ENCODE measurements around the gene NEDD1. TPM values are rescaled to one million over a fixed set of nuclear protein-coding genes. Genes with fewer than 3 reads are reported as not detected.

The NEDD1 gene
- total RNA-seq, 1 experiment from 2014 or later = 35.4 TPM

DNA sequence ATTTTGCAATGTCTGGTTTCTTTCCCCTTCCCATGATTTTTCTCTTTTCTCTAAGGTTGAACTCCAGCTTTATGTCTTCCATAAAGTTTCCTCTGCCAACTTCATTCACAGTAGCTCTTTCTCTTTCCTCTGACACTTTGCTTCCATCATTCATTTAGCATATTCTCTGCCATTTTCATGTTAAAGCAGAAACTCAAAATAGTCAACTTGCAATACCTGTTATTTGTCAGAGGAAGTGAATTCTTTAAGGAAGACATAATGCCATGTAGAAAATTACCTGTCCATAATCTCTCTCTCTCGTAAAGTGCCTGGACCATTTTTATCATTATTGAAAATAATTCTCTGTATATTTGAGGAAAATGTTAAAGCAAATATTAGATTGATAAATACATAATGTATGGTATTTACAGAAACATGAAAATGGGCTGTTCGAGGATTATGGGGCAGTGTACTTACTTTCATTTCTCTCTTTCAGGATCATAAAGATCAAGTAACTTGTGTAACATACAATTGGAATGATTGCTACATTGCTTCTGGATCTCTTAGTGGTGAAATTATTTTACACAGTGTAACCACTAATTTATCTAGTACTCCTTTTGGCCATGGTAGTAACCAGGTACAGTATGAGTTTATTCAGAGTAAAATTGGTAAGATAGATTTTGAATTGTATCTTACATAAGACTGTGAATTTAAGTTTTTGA lies 12.6 kb downstream of the NEDD1 start (continued):
- TF ChIP-seq ZBTB33 (IDR thresholded peaks at IDR 0.05; ENCODE audit: extremely low read depth, insufficient replicate concordance, low read length) = no peak

DNA sequence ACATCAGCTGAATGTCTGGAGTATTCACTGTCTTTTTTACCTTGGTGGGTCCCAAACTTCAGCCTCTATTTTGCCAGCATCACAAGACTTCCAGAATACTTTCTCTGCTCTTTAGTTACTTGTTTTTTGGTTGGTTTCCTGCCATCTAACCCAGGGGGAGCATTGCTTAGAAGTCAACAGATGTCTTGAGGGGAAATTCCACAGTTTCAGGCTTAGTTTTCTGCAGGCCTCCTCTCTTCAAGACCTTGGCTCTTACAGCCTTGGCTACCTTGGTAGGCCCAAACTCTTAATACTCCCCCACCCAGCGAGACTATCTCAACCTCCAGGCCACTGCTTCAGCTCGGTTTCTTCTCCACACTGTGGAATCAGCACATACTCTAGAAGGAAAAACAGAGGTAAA lies 41.7 kb downstream of the NEDD1 start:
- H4K20me1 ChIP-seq (ENCODE audit: insufficient read depth) = no peaks in the 10 kb centered on the region
- intact Hi-C loops (cut with micrococcal nuclease) = no loop called here
- H3K9ac ChIP-seq (ENCODE audit: low read length) = no peak overlapping the region
- no peak overlapping the region for H2AFZ ChIP-seq (ENCODE audit: low read depth, low read length, poor library complexity, severe bottlenecking)
- H3K4me1 ChIP-seq (ENCODE audit: control insufficient read depth in 1 of 2, insufficient read depth in 2 of 2, low read length in 2 of 2) = no peaks in the 10 kb centered on the region
- ATAC-seq (no peak), DNase-seq (ENCODE audit: low read depth, low spot score) (no peak)
- CTCF ChIA-PET = no interaction called here
- RAD21 ChIA-PET (ENCODE audit: low non-redundant PET in 1 of 2, low total read pairs in 2 of 2, uncharacterized antibody in 2 of 2, unreplicated experiment in 2 of 2) = no interaction called here
- no peaks in the 10 kb centered on the region for H3K9me3 ChIP-seq (ENCODE audit: control insufficient read depth in 1 of 2, insufficient read depth in 1 of 2, low read depth in 1 of 2, low read length in 2 of 2)
- H3K4me2 ChIP-seq (ENCODE audit: low read length) = no peak overlapping the region
- no peaks in the 10 kb centered on the region; the same call in 1 of the 2 replicates for H3K9me2 ChIP-seq (ENCODE audit: insufficient read depth)
- H3K36me3 ChIP-seq (ENCODE audit: control insufficient read depth in 1 of 2, insufficient read depth in 2 of 2, low read length in 2 of 2) = no peaks in the 10 kb centered on the region; a peak in 2 of 4 replicates
- POLR2A ChIA-PET = no interaction called here
- no peaks in the 10 kb centered on the region for H3K79me2 ChIP-seq (ENCODE audit: insufficient read depth, low read length)
- no peak overlapping the region for H3K27ac ChIP-seq (ENCODE audit: low read depth, low read length)
- no peak overlapping the region for H3K4me3 ChIP-seq (replicated peaks in 1 of 2; ENCODE audit: low read depth in 1 of 2, low read length in 2 of 2)
- no peaks in the 10 kb centered on the region for H3K27me3 ChIP-seq (ENCODE audit: insufficient read depth, low read length)
- BruUV-seq (replicated peaks) = no TSS peak
- no peak for TF ChIP-seq SRF (IDR thresholded peaks at IDR 0.05; ENCODE audit: low read depth)
- no peak for TF ChIP-seq POLR2A (IDR thresholded peaks at IDR 0.05; ENCODE audit: borderline replicate concordance, extremely low read depth, insufficient read depth, insufficient read length)
- no peak for TF ChIP-seq POLR2AphosphoS5 (IDR thresholded peaks at IDR 0.05; ENCODE audit: low read depth, low read length)
- TF ChIP-seq ZBTB33 (IDR thresholded peaks at IDR 0.05; ENCODE audit: extremely low read depth, insufficient replicate concordance, low read length) = no peak
- no peak for TF ChIP-seq ZNF274 (IDR thresholded peaks at IDR 0.05; ENCODE audit: low read depth, low read length)
- no peak for TF ChIP-seq JUND (IDR thresholded peaks at IDR 0.05)
- TF ChIP-seq RAD21 (IDR thresholded peaks at IDR 0.05; ENCODE audit: low read depth) = no peak
- no peak for TF ChIP-seq REST (IDR thresholded peaks at IDR 0.05; ENCODE audit: low read depth)
- no peak for TF ChIP-seq EGR1 (IDR thresholded peaks at IDR 0.05; ENCODE audit: low read depth)
- no peak for TF ChIP-seq CEBPB (IDR thresholded peaks at IDR 0.05; ENCODE audit: low read depth)
- TF ChIP-seq MAX (IDR thresholded peaks at IDR 0.05) = no peak
- no peak for TF ChIP-seq EZH2phosphoT487 (IDR thresholded peaks at IDR 0.05; ENCODE audit: borderline replicate concordance)
- no peak for TF ChIP-seq YY1 (IDR thresholded peaks at IDR 0.05; ENCODE audit: extremely low read depth, insufficient replicate concordance, low read depth, low read length)
- no peak for TF ChIP-seq EZH2 (IDR thresholded peaks at IDR 0.05)
- no peak for TF ChIP-seq CBX3 (IDR thresholded peaks at IDR 0.05; ENCODE audit: low read depth)

Measured in HCT116 (cell line).